Measurements from ENCODE around the gene SPAG16.
"Not testable (repeated sequence)": the region's sequence is repeated elsewhere in the genome, so short reads cannot be mapped to it uniquely, and the experiment has no call there.

The SPAG16 gene

GRCh38 chr2:213980883-213981282 is 696.6 kb downstream of the SPAG16 start:
- no peaks in the 10 kb centered on the region for H3K4me1 Mint-ChIP-seq
- no peak overlapping the region for H3K4me3 Mint-ChIP-seq
- no peaks in the 10 kb centered on the region for H3K36me3 Mint-ChIP-seq (ENCODE audit: insufficient read depth)
- peaks cover 8% of the 10 kb centered on the region for H3K9me3 Mint-ChIP-seq
- no peak overlapping the region for H3K27ac Mint-ChIP-seq (ENCODE audit: low read depth)
- no peaks in the 10 kb centered on the region for H3K27me3 Mint-ChIP-seq
- DNase-seq (ENCODE audit: low spot score in 2 of 2) (no peak), ATAC-seq (replicated peaks; ENCODE audit: extremely low read depth, poor library complexity, severe bottlenecking) (no peak)

GRCh38 chr2:213989207-213989606 is 704.9 kb downstream of the SPAG16 start:
- H3K27me3 Mint-ChIP-seq = no peaks in the 10 kb centered on the region
- no peaks in the 10 kb centered on the region for H3K36me3 Mint-ChIP-seq (ENCODE audit: insufficient read depth)

GRCh38 chr2:213991453-213992108 is 707.3 kb downstream of the SPAG16 start:
- Mint-ChIP-seq H3K9me3 (no peaks in the 10 kb centered on the region), H3K36me3 (ENCODE audit: insufficient read depth) (no peaks in the 10 kb centered on the region), H3K4me1 (no peaks in the 10 kb centered on the region), H3K27ac (ENCODE audit: low read depth) (no peak overlapping the region), H3K27me3 (no peaks in the 10 kb centered on the region), H3K4me3 (no peak overlapping the region)
- DNase-seq (ENCODE audit: low spot score in 2 of 2) = no peak
- ATAC-seq (replicated peaks; ENCODE audit: extremely low read depth, poor library complexity, severe bottlenecking) = no peak

More at GRCh38 chr2:213989207-213989606, 704.9 kb downstream of the SPAG16 start:
- Mint-ChIP-seq H3K4me3 (no peak overlapping the region), H3K4me1 (no peaks in the 10 kb centered on the region), H3K9me3 (no peaks in the 10 kb centered on the region), H3K27ac (ENCODE audit: low read depth) (no peak overlapping the region)
- ATAC-seq (replicated peaks; ENCODE audit: extremely low read depth, poor library complexity, severe bottlenecking) (no peak), DNase-seq (ENCODE audit: low spot score in 2 of 2) (no peak)

- no peak overlapping the region for H3K27ac Mint-ChIP-seq (ENCODE audit: low read depth)
- no peak for ATAC-seq (replicated peaks; ENCODE audit: extremely low read depth, poor library complexity, severe bottlenecking)
- H3K4me3 Mint-ChIP-seq = no peak overlapping the region
- DNase-seq (ENCODE audit: low spot score in 2 of 2) = no peak
- no peaks in the 10 kb centered on the region for H3K27me3 Mint-ChIP-seq
- peaks cover 15% of the 10 kb centered on the region for H3K9me3 Mint-ChIP-seq
- H3K4me1 Mint-ChIP-seq = no peaks in the 10 kb centered on the region
- no peaks in the 10 kb centered on the region for H3K36me3 Mint-ChIP-seq (ENCODE audit: insufficient read depth)
Observed at GRCh38 chr2:213995400-213996105, 711.3 kb downstream of the SPAG16 start.

- not testable (repeated sequence) for ATAC-seq (replicated peaks; ENCODE audit: extremely low read depth, poor library complexity, severe bottlenecking); H3K27ac Mint-ChIP-seq (ENCODE audit: low read depth); H3K4me1 Mint-ChIP-seq; H3K27me3 Mint-ChIP-seq; H3K4me3 Mint-ChIP-seq; DNase-seq (ENCODE audit: low spot score in 2 of 2); H3K36me3 Mint-ChIP-seq (ENCODE audit: insufficient read depth)
- peaks cover 18% of the 10 kb centered on the region for H3K9me3 Mint-ChIP-seq
Observed at GRCh38 chr2:213998976-213999375, 714.7 kb downstream of the SPAG16 start.

GRCh38 chr2:214004463-214004862 is 720.2 kb downstream of the SPAG16 start:
- Mint-ChIP-seq H3K4me1 (no peaks in the 10 kb centered on the region), H3K27ac (ENCODE audit: low read depth) (no peak overlapping the region), H3K9me3 (peaks cover 26% of the 10 kb centered on the region), H3K36me3 (ENCODE audit: insufficient read depth) (no peaks in the 10 kb centered on the region), H3K4me3 (no peak overlapping the region), H3K27me3 (no peaks in the 10 kb centered on the region)
- no peak for DNase-seq (ENCODE audit: low spot score in 2 of 2)
- no peak for ATAC-seq (replicated peaks; ENCODE audit: extremely low read depth, poor library complexity, severe bottlenecking)

- Mint-ChIP-seq H3K4me3 (no peak overlapping the region), H3K9me3 (peaks cover 22% of the 10 kb centered on the region), H3K27me3 (no peaks in the 10 kb centered on the region), H3K27ac (ENCODE audit: low read depth) (no peak overlapping the region), H3K36me3 (ENCODE audit: insufficient read depth) (no peaks in the 10 kb centered on the region), H3K4me1 (no peaks in the 10 kb centered on the region)
- no peak for DNase-seq (ENCODE audit: low spot score in 2 of 2)
- no peak for ATAC-seq (replicated peaks; ENCODE audit: extremely low read depth, poor library complexity, severe bottlenecking)
Observed at GRCh38 chr2:214005337-214005736, 721.1 kb downstream of the SPAG16 start.

- Mint-ChIP-seq H3K36me3 (ENCODE audit: insufficient read depth) (no peaks in the 10 kb centered on the region), H3K9me3 (peaks cover 19% of the 10 kb centered on the region), H3K4me3 (no peak overlapping the region), H3K27ac (ENCODE audit: low read depth) (no peak overlapping the region), H3K4me1 (no peaks in the 10 kb centered on the region), H3K27me3 (no peaks in the 10 kb centered on the region)
- no peak for DNase-seq (ENCODE audit: low spot score in 2 of 2)
- no peak for ATAC-seq (replicated peaks; ENCODE audit: extremely low read depth, poor library complexity, severe bottlenecking)
Observed at GRCh38 chr2:214006601-214007000, 722.3 kb downstream of the SPAG16 start.

- no peak overlapping the region for H3K4me3 Mint-ChIP-seq
- H3K27ac Mint-ChIP-seq (ENCODE audit: low read depth) = no peak overlapping the region
- no peaks in the 10 kb centered on the region for H3K27me3 Mint-ChIP-seq
- H3K4me1 Mint-ChIP-seq = no peaks in the 10 kb centered on the region
- H3K9me3 Mint-ChIP-seq = peaks cover 30% of the 10 kb centered on the region
- ATAC-seq (replicated peaks; ENCODE audit: extremely low read depth, poor library complexity, severe bottlenecking) = no peak
- H3K36me3 Mint-ChIP-seq (ENCODE audit: insufficient read depth) = no peaks in the 10 kb centered on the region
- no peak for DNase-seq (ENCODE audit: low spot score in 2 of 2)
Observed at GRCh38 chr2:214011676-214012075, 727.4 kb downstream of the SPAG16 start.

GRCh38 chr2:214014551-214015220 is 730.4 kb downstream of the SPAG16 start:
- Mint-ChIP-seq H3K27me3 (no peaks in the 10 kb centered on the region), H3K4me3 (no peak overlapping the region), H3K27ac (ENCODE audit: low read depth) (no peak overlapping the region), H3K36me3 (ENCODE audit: insufficient read depth) (no peaks in the 10 kb centered on the region), H3K4me1 (no peaks in the 10 kb centered on the region), H3K9me3 (peaks cover 17% of the 10 kb centered on the region)
- no peak for DNase-seq (ENCODE audit: low spot score in 2 of 2)
- no peak for ATAC-seq (replicated peaks; ENCODE audit: extremely low read depth, poor library complexity, severe bottlenecking)

GRCh38 chr2:214019229-214019972 is 735.1 kb downstream of the SPAG16 start:
- peaks cover 18% of the 10 kb centered on the region for H3K9me3 Mint-ChIP-seq
- H3K36me3 Mint-ChIP-seq (ENCODE audit: insufficient read depth) = no peaks in the 10 kb centered on the region
- H3K4me1 Mint-ChIP-seq = no peaks in the 10 kb centered on the region
- ATAC-seq (replicated peaks; ENCODE audit: extremely low read depth, poor library complexity, severe bottlenecking) = no peak
- H3K27ac Mint-ChIP-seq (ENCODE audit: low read depth) = no peak overlapping the region
- H3K27me3 Mint-ChIP-seq = no peaks in the 10 kb centered on the region
- no peak for DNase-seq (ENCODE audit: low spot score in 2 of 2)
- H3K4me3 Mint-ChIP-seq = no peak overlapping the region

GRCh38 chr2:214019973-214020345 is 735.7 kb downstream of the SPAG16 start:
- Mint-ChIP-seq H3K9me3 (peaks cover 13% of the 10 kb centered on the region), H3K4me3 (no peak overlapping the region), H3K27ac (ENCODE audit: low read depth) (no peak overlapping the region), H3K27me3 (no peaks in the 10 kb centered on the region), H3K4me1 (no peaks in the 10 kb centered on the region), H3K36me3 (ENCODE audit: insufficient read depth) (no peaks in the 10 kb centered on the region)
- DNase-seq (ENCODE audit: low spot score in 2 of 2) (no peak), ATAC-seq (replicated peaks; ENCODE audit: extremely low read depth, poor library complexity, severe bottlenecking) (no peak)
